SK-N-SH (cell line): ENCODE data around the gene STYXL1. TPM values are rescaled to one million over a fixed set of nuclear protein-coding genes. Genes with fewer than 3 reads are reported as not detected.

Experiments used
- CTCF ChIA-PET: fragments of 300-600, 350-600 bp; formaldehyde crosslinking; extraction: SDS; loops from one replicate; lab custom pipeline; 2021; lab: Yijun Ruan, JAX
- POLR2A ChIA-PET: fragments of 350-600 bp; sonication (Branson Sonifier 250); formaldehyde crosslinking; extraction: SDS; loops from one replicate; lab custom pipeline; 2020; ENCODE audit warnings: antibody characterized with exemption, inconsistent platforms; lab: Yijun Ruan, JAX
- DNase-seq: peaks from one replicate; pipeline ENCODE4 v3.0.0; 2012
- H2AFZ ChIP-seq: fragments of 200-600 bp; sonication (generic); 2 replicates; pipeline ENCODE4 v1.8.1; 2016; ENCODE audit warnings: antibody characterized with exemption, mild to moderate bottlenecking, low read depth
- H3F3A ChIP-seq: fragments of 200-600 bp; sonication (generic); replicated peaks from 2 replicates; pipeline ENCODE3; 2016; ENCODE audit warnings: antibody characterized with exemption, mild to moderate bottlenecking; ENCODE audit not compliant: insufficient read depth
- H3K27ac ChIP-seq, 2 experiments: fragments of 200-500 bp in 1 of 2; fragments of 200-600 bp in 1 of 2; sonication (Bioruptor generic) in 1 of 2; sonication (generic), shearing (Covaris generic) in 1 of 2; 2 replicates each; pipeline versions ENCODE4 v1.5.1 to v1.6.1; 2014 to 2016; ENCODE audit warnings: low read depth in 2 of 2, inconsistent platforms in 1 of 2, low read length in 1 of 2, mild to moderate bottlenecking in 1 of 2, mixed read lengths in 1 of 2
- H3K27me3 ChIP-seq: fragments of 200-600 bp; sonication (generic), shearing (Covaris generic); 2 replicates; pipeline ENCODE4 v1.6.1; 2016; ENCODE audit warnings: mixed run types; ENCODE audit not compliant: insufficient read depth
- H3K36me3 ChIP-seq, 2 experiments: fragments of 200-500 bp in 1 of 2; fragments of 200-600 bp in 1 of 2; sonication (Bioruptor generic) in 1 of 2; sonication (generic) in 1 of 2; replicated peaks in 1 of 2; 2 replicates each; pipeline versions ENCODE3 to v1.5.1; 2014 to 2016; ENCODE audit warnings: low read length in 1 of 2, mild to moderate bottlenecking in 1 of 2; ENCODE audit not compliant: insufficient read depth in 2 of 2, control insufficient read depth in 1 of 2
- H3K4me1 ChIP-seq, 2 experiments: fragments of 200-500 bp in 1 of 2; fragments of 200-600 bp in 1 of 2; sonication (Bioruptor generic) in 1 of 2; sonication (generic), shearing (Covaris generic) in 1 of 2; 2 replicates each; pipeline versions ENCODE4 v1.5.1 to v1.6.1; 2014 to 2016; ENCODE audit warnings: low read depth in 1 of 2, low read length in 1 of 2, mixed run types in 1 of 2; ENCODE audit not compliant: insufficient read depth in 2 of 2, control insufficient read depth in 1 of 2
- H3K4me2 ChIP-seq: fragments of 200-600 bp; sonication (generic), shearing (Covaris generic); 2 replicates; pipeline ENCODE4 v1.6.1; 2017; ENCODE audit warnings: mixed run types
- H3K4me3 ChIP-seq, 2 experiments: fragments of 200-500 bp in 1 of 2; fragments of 200-600 bp in 1 of 2; sonication (Bioruptor generic) in 1 of 2; sonication (generic), shearing (Covaris generic) in 1 of 2; 2 replicates each; pipeline versions ENCODE4 v1.5.1 to v1.8.1; 2014 to 2016; ENCODE audit warnings: low read depth in 2 of 2, inconsistent platforms in 1 of 2, low read length in 1 of 2, mild to moderate bottlenecking in 1 of 2, mixed read lengths in 1 of 2, moderate library complexity in 1 of 2
- H3K79me2 ChIP-seq: fragments of 200-600 bp; sonication (generic); 2 replicates; pipeline ENCODE4 v1.8.1; 2017; ENCODE audit warnings: mild to moderate bottlenecking; ENCODE audit not compliant: insufficient read depth
- H3K9ac ChIP-seq: fragments of 200-600 bp; sonication (generic); 2 replicates; pipeline ENCODE4 v1.6.1; 2017; ENCODE audit warnings: mixed run types
- H3K9me2 ChIP-seq: fragments of 200-600 bp; sonication (generic); 2 replicates; pipeline ENCODE4 v1.6.1; 2017; ENCODE audit warnings: mixed run types
- H3K9me3 ChIP-seq: fragments of 200-600 bp; sonication (generic); 2 replicates; pipeline ENCODE4 v1.6.1; 2017; ENCODE audit warnings: mixed run types, mild to moderate bottlenecking, moderate library complexity
- H4K20me1 ChIP-seq: fragments of 200-600 bp; sonication (generic); 2 replicates; pipeline ENCODE4 v1.6.1; 2017; ENCODE audit warnings: mild to moderate bottlenecking, mixed run types; ENCODE audit not compliant: insufficient read depth
- EP300 ChIP-seq, 2 experiments: IDR thresholded peaks; 2 replicates each; pipeline versions ENCODE4 v1.4.0 to v1.6.1; 2012; ENCODE audit warnings: borderline replicate concordance in 1 of 2, low read depth in 1 of 2, low read length in 1 of 2
- FOXM1 ChIP-seq: IDR thresholded peaks from 2 replicates; pipeline ENCODE4 v1.4.0; 2012; ENCODE audit warnings: low read depth, mild to moderate bottlenecking
- GABPA ChIP-seq: IDR thresholded peaks from 2 replicates; pipeline ENCODE4 v1.4.0; 2012; ENCODE audit warnings: low read depth, mild to moderate bottlenecking
- GATA2 ChIP-seq: sonication (generic); formaldehyde crosslinking; IDR thresholded peaks from 2 replicates; pipeline ENCODE4 v1.5.0; 2020; ENCODE audit warnings: mild to moderate bottlenecking, missing genetic modification reagents
- MEF2A ChIP-seq: IDR thresholded peaks from 2 replicates; pipeline ENCODE4 v1.4.0; 2012; ENCODE audit warnings: low read depth, borderline replicate concordance
- MXI1 ChIP-seq: IDR thresholded peaks from 2 replicates; pipeline ENCODE4 v1.6.1; 2012; ENCODE audit warnings: mild to moderate bottlenecking, low read depth, low read length, improper control_type of control experiment
- NFIC ChIP-seq: IDR thresholded peaks from 2 replicates; pipeline ENCODE4 v1.4.0; 2012; ENCODE audit warnings: borderline replicate concordance
- NRF1 ChIP-seq: IDR thresholded peaks from 2 replicates; pipeline ENCODE4 v1.6.1; 2012; ENCODE audit warnings: low read depth, mild to moderate bottlenecking, low read length
- POLR2AphosphoS5 ChIP-seq: IDR thresholded peaks from 2 replicates; pipeline ENCODE4 v1.6.1; 2012; ENCODE audit warnings: low read depth, low read length
- RCOR1 ChIP-seq: fragments of 150-350 bp; IDR thresholded peaks from 2 replicates; pipeline ENCODE4 v1.6.1; 2017; ENCODE audit warnings: antibody characterized with exemption, low read length
- RFX5 ChIP-seq: IDR thresholded peaks from 2 replicates; pipeline ENCODE4 v1.6.1; 2012; ENCODE audit warnings: mild to moderate bottlenecking, improper control_type of control experiment, low read length
- RXRA ChIP-seq: IDR thresholded peaks from 2 replicates; pipeline ENCODE4 v1.4.0; 2012; ENCODE audit warnings: low read depth, mild to moderate bottlenecking, borderline replicate concordance
- SIN3A ChIP-seq: IDR thresholded peaks from 2 replicates; pipeline ENCODE4 v1.6.1; 2012; ENCODE audit warnings: low read depth, mild to moderate bottlenecking, low read length, moderate library complexity, borderline replicate concordance
- SMC3 ChIP-seq: IDR thresholded peaks from 2 replicates; pipeline ENCODE4 v1.6.1; 2012; ENCODE audit warnings: low read depth, low read length, improper control_type of control experiment
- TAF1 ChIP-seq: IDR thresholded peaks from 2 replicates; pipeline ENCODE4 v1.6.1; 2012; ENCODE audit warnings: low read depth, mild to moderate bottlenecking, low read length, moderate library complexity, borderline replicate concordance
- TEAD4 ChIP-seq: IDR thresholded peaks from 2 replicates; pipeline ENCODE4 v1.4.0; 2012; ENCODE audit warnings: mild to moderate bottlenecking, borderline replicate concordance; ENCODE audit not compliant: insufficient read depth
- USF2 ChIP-seq: fragments of 150-350 bp; IDR thresholded peaks from 2 replicates; pipeline ENCODE4 v1.6.1; 2017; ENCODE audit warnings: antibody characterized with exemption, low read length, low read depth, borderline replicate concordance
- WGBS: methylation state at CpG from one replicate; pipeline ENCODE4 v1.1.6; 2017; ENCODE audit warnings: low lambda C conversion rate; 5-methylcytosine and 5-hydroxymethylcytosine counted together
- polyA plus RNA-seq, 3 experiments: library from polyadenylated mRNA; depleted of rRNA; stranded (reverse); fragments of >200 nt; gene quantifications; 2 replicates each; pipeline ENCODE4 v1.2.3, GENCODE V29; 2012
- TF ChIP-seq, protein P1 (sequence below): IDR thresholded peaks from 2 replicates; pipeline ENCODE4 v1.4.0; 2012; ENCODE audit warnings: low read depth, borderline replicate concordance

Gene STYXL1
- polyA plus RNA-seq, 1 of the 3 experiments (the other 2 are of a cell fraction) = 86.6 TPM

- Histone ChIP-seq H3K9me2 (no peaks in the 10 kb centered on the region), H4K20me1 (no peaks in the 10 kb centered on the region), H3K4me1 (peaks cover 0 to 14% of the 10 kb centered on the region in 2 experiments; a peak in 1 of 4 replicates), H3K27me3 (no peaks in the 10 kb centered on the region), H3F3A (peaks cover under 1% of the 10 kb centered on the region), H3K36me3 (peaks cover 13 to 47% of the 10 kb centered on the region in 2 experiments), H3K9me3 (no peaks in the 10 kb centered on the region), H3K9ac (no peak overlapping the region), H3K4me3 (no peak overlapping the region), H3K79me2 (no peaks in the 10 kb centered on the region), H3K27ac (no peak overlapping the region)
- CTCF ChIA-PET = no interaction called here
- DNase-seq = peak; percentile 43
- POLR2A ChIA-PET = no interaction called here
- 94% methylated on average over 25 of the region's 30 CpGs for WGBS
- no peak for TF ChIP-seq USF2
- no peak for TF ChIP-seq FOXM1
- TF ChIP-seq SMC3 = no peak
- no peak for TF ChIP-seq SIN3A
- no peak for TF ChIP-seq TAF1
- TF ChIP-seq MEF2A = no peak
- TF ChIP-seq RCOR1 = no peak
- no peak for TF ChIP-seq RFX5
- TF ChIP-seq NRF1 = no peak
- no peak for TF ChIP-seq RXRA
- no peak for TF ChIP-seq GATA2 (CRISPR knock-in tag)
- no peak for TF ChIP-seq POLR2AphosphoS5
- TF ChIP-seq EP300 (IDR thresholded peaks at IDR 0.05; ENCODE audit: borderline replicate concordance in 1 of 2, low read depth in 1 of 2, low read length in 1 of 2) = no peak
- no peak for TF ChIP-seq NFIC
- TF ChIP-seq, all 33 proteins: peak for 0
- Histone ChIP-seq H2AFZ (no peak overlapping the region), H3K4me2 (no peak overlapping the region)
Observed at GRCh38 chr7:75987805-75988567, 59.8 kb downstream of the STYXL1 start.

- Histone ChIP-seq H3K36me3 (peaks cover 13 to 49% of the 10 kb centered on the region in 2 experiments), H3K9ac (no peak overlapping the region), H3K9me2 (no peaks in the 10 kb centered on the region), H3F3A (no peaks in the 10 kb centered on the region), H3K4me1 (peaks cover 0 to 13% of the 10 kb centered on the region in 2 experiments; a peak in 1 of 4 replicates), H3K4me3 (no peak overlapping the region), H3K79me2 (no peaks in the 10 kb centered on the region), H3K27me3 (no peaks in the 10 kb centered on the region), H2AFZ (no peak overlapping the region), H3K4me2 (no peak overlapping the region), H3K27ac (no peak overlapping the region), H4K20me1 (no peaks in the 10 kb centered on the region), H3K9me3 (no peaks in the 10 kb centered on the region)
- 94% methylated on average over 26 of the region's 32 CpGs for WGBS
- CTCF ChIA-PET = interaction anchor here (1.2 kb wide), 1 partner anchor 12 kb away, joined by 4 read pairs; no protein-coding TSS in a partner anchor
- POLR2A ChIA-PET = no interaction called here
- DNase-seq = peak; percentile 41
- TF ChIP-seq MXI1 (no peak), TEAD4 (no peak), RCOR1 (no peak), SMC3 (no peak), NFIC (no peak), EP300 (IDR thresholded peaks at IDR 0.05; ENCODE audit: borderline replicate concordance in 1 of 2, low read depth in 1 of 2, low read length in 1 of 2) (no peak), GABPA (no peak)
- TF ChIP-seq, protein P1, sequence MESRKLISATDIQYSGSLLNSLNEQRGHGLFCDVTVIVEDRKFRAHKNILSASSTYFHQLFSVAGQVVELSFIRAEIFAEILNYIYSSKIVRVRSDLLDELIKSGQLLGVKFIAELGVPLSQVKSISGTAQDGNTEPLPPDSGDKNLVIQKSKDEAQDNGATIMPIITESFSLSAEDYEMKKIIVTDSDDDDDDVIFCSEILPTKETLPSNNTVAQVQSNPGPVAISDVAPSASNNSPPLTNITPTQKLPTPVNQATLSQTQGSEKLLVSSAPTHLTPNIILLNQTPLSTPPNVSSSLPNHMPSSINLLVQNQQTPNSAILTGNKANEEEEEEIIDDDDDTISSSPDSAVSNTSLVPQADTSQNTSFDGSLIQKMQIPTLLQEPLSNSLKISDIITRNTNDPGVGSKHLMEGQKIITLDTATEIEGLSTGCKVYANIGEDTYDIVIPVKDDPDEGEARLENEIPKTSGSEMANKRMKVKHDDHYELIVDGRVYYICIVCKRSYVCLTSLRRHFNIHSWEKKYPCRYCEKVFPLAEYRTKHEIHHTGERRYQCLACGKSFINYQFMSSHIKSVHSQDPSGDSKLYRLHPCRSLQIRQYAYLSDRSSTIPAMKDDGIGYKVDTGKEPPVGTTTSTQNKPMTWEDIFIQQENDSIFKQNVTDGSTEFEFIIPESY = no peak
Observed at GRCh38 chr7:75987026-75987804, 60.6 kb downstream of the STYXL1 start.
